ENCODE measurements around the gene TKFC. TPM values are rescaled to one million over a fixed set of nuclear protein-coding genes. Genes with fewer than 3 reads are reported as not detected.

The TKFC gene
- total and polyA plus RNA-seq, 8 donors = 25.6 to 66.7 (median 36.4) TPM

- 53 to 55% methylated on average over 8 of the region's 8 CpGs for WGBS, 2 donors
These were observed 22.3 kb upstream of the TKFC start for GRCh38 chr11:61310749-61311148.

GRCh38 chr11:61315260-61315659 lies 17.8 kb upstream of the TKFC start:
- intact Hi-C loops (cut with DNase I) = no loop called here

More at GRCh38 chr11:61310749-61311148, 22.3 kb upstream of the TKFC start:
- Histone ChIP-seq H3K9me3 (no peaks in the 10 kb centered on the region), H3K27me3 (no peaks in the 10 kb centered on the region), H3K36me3 (peaks cover 4 to 93% (median 34%) of the 10 kb centered on the region in 3 donors), H3K4me1 (no peaks in the 10 kb centered on the region), H3K27ac (no peak overlapping the region), H3K4me3 (no peak overlapping the region)
- intact Hi-C loops (cut with DNase I) = no loop called here
- DNase-seq (no peak), FAIRE-seq (no peak), ATAC-seq (peak in 1 of 4 donors; percentile 53)
- TF ChIP-seq CTCF (IDR thresholded peaks at IDR 0.05) = no peak

GRCh38 chr11:61325649-61326414 lies 7.2 kb upstream of the TKFC start:
- Histone ChIP-seq H3K9me3 (no peaks in the 10 kb centered on the region), H3K27ac (no peak overlapping the region), H3K4me1 (no peaks in the 10 kb centered on the region), H3K36me3 (peaks cover 0 to 56% (median 30%) of the 10 kb centered on the region in 3 donors), H3K27me3 (no peaks in the 10 kb centered on the region), H3K4me3 (no peak overlapping the region)
- ATAC-seq = no peak
- FAIRE-seq = no peak
- DNase-seq = no peak
- intact Hi-C loops (cut with DNase I) = no loop called here
- WGBS, 2 donors = 74 to 84% methylated on average over 2 of the region's 2 CpGs
- TF ChIP-seq CTCF (IDR thresholded peaks at IDR 0.05) = no peak

More at GRCh38 chr11:61315260-61315659, 17.8 kb upstream of the TKFC start:
- ATAC-seq (peak in 1 of 4 donors; percentile 20), FAIRE-seq (no peak), DNase-seq (no peak)
- WGBS, 2 donors = 32 to 46% methylated on average over 2 of the region's 2 CpGs
- Histone ChIP-seq H3K36me3 (peaks cover 4 to 83% (median 34%) of the 10 kb centered on the region in 3 donors), H3K9me3 (no peaks in the 10 kb centered on the region), H3K4me3 (no peak overlapping the region), H3K27ac (no peak overlapping the region), H3K27me3 (no peaks in the 10 kb centered on the region), H3K4me1 (no peaks in the 10 kb centered on the region)
- no peak for TF ChIP-seq CTCF (IDR thresholded peaks at IDR 0.05)

- intact Hi-C loops (cut with DNase I) = no loop called here
- TF ChIP-seq CTCF (IDR thresholded peaks at IDR 0.05) = no peak
- no peak overlapping the region for H3K27ac ChIP-seq
- FAIRE-seq (no peak), ATAC-seq (no peak), DNase-seq (no peak)
- peaks cover 0 to 37% (median 30%) of the 10 kb centered on the region in 3 donors for H3K36me3 ChIP-seq
- H3K4me3 ChIP-seq = no peak overlapping the region
- H3K27me3 ChIP-seq = no peaks in the 10 kb centered on the region
- H3K9me3 ChIP-seq = no peaks in the 10 kb centered on the region
- H3K4me1 ChIP-seq = peaks cover 4 to 11% (median 10%) of the 10 kb centered on the region in 3 donors
These were observed 5.4 kb upstream of the TKFC start for GRCh38 chr11:61327669-61328071.

GRCh38 chr11:61328351-61328750 lies 4.7 kb upstream of the TKFC start:
- 87 to 92% methylated on average over 9 of the region's 9 CpGs for WGBS, 2 donors
- Histone ChIP-seq H3K4me1 (peaks cover 4 to 11% (median 10%) of the 10 kb centered on the region in 3 donors), H3K27me3 (no peaks in the 10 kb centered on the region), H3K27ac (no peak overlapping the region), H3K36me3 (peaks cover 0 to 30% (median 28%) of the 10 kb centered on the region in 3 donors), H3K9me3 (no peaks in the 10 kb centered on the region), H3K4me3 (no peak overlapping the region)
- TF ChIP-seq CTCF (IDR thresholded peaks at IDR 0.05) = no peak
- ATAC-seq (no peak), DNase-seq (no peak), FAIRE-seq (no peak)
- intact Hi-C loops (cut with DNase I) = no loop called here
